ENCODE results near the gene ADAMTSL1. TPM values are rescaled to one million over a fixed set of nuclear protein-coding genes. Genes with fewer than 3 reads are reported as not detected.

ADAMTSL1 gene
- total RNA-seq, 1 experiment from 2014 or later = not detected

GRCh38 chr9:18800579-18800978, 326.6 kb downstream of the ADAMTSL1 start:
- POLR2A ChIA-PET = no interaction called here
- CTCF ChIA-PET = no interaction called here
- H3K9me3 ChIP-seq (ENCODE audit: control insufficient read depth, insufficient read depth, low read depth, low read length) = no peaks in the 10 kb centered on the region
- in situ Hi-C loops (cut with HindIII; ENCODE audit: low pct_unique_long_range_greater_than_20kb, low sequenced_read_pairs) = no loop called here
- no peak for TF ChIP-seq TCF7L2 (IDR thresholded peaks at IDR 0.05; ENCODE audit: low read depth, low read length)
- TF ChIP-seq POLR2AphosphoS5 (IDR thresholded peaks at IDR 0.05; ENCODE audit: low read depth, low read length) = no peak
- no peak for TF ChIP-seq SIN3A (IDR thresholded peaks at IDR 0.05; ENCODE audit: borderline replicate concordance, insufficient read depth, low read depth, low read length)
- no peak for TF ChIP-seq REST (IDR thresholded peaks at IDR 0.05; ENCODE audit: insufficient read depth in 1 of 2, low read depth in 2 of 2, low read length in 1 of 2)
- TF ChIP-seq CTCF (IDR thresholded peaks at IDR 0.05) = no peak
- no peak for ATAC-seq
- H3K27me3 ChIP-seq (ENCODE audit: control insufficient read depth, insufficient read depth, low read length) = no peaks in the 10 kb centered on the region
- H3K27ac ChIP-seq (ENCODE audit: low read length) = no peak overlapping the region
- no peaks in the 10 kb centered on the region for H3K4me1 ChIP-seq (ENCODE audit: control insufficient read depth, insufficient read depth, low read length)
- DNase-seq (ENCODE audit: low read depth, low spot score) = no peak
- H3K36me3 ChIP-seq (ENCODE audit: control insufficient read depth, insufficient read depth, low read length) = no peaks in the 10 kb centered on the region
- no TSS peak for BruUV-seq (replicated peaks)
- intact Hi-C loops (cut with micrococcal nuclease; ENCODE audit: unreplicated experiment) = no loop called here
- H3K4me3 ChIP-seq (ENCODE audit: low read depth in 2 of 2, low read length in 2 of 2) = no peak overlapping the region

GRCh38 chr9:18805386-18805785, 331.4 kb downstream of the ADAMTSL1 start:
- no TSS peak for BruUV-seq (replicated peaks)
- ATAC-seq = no peak
- in situ Hi-C loops (cut with HindIII; ENCODE audit: low pct_unique_long_range_greater_than_20kb, low sequenced_read_pairs) = no loop called here

More at GRCh38 chr9:18805386-18805785, 331.4 kb downstream of the ADAMTSL1 start:
- TF ChIP-seq SIN3A (IDR thresholded peaks at IDR 0.05; ENCODE audit: borderline replicate concordance, insufficient read depth, low read depth, low read length) (no peak), REST (IDR thresholded peaks at IDR 0.05; ENCODE audit: insufficient read depth in 1 of 2, low read depth in 2 of 2, low read length in 1 of 2) (no peak)
- no peak overlapping the region for H3K4me3 ChIP-seq (ENCODE audit: low read depth in 2 of 2, low read length in 2 of 2)
- no peaks in the 10 kb centered on the region for H3K9me3 ChIP-seq (ENCODE audit: control insufficient read depth, insufficient read depth, low read depth, low read length)
- H3K27ac ChIP-seq (ENCODE audit: low read length) = no peak overlapping the region
- intact Hi-C loops (cut with micrococcal nuclease; ENCODE audit: unreplicated experiment) = no loop called here
- ChIA-PET POLR2A (no interaction called here), CTCF (no interaction called here)
- no peaks in the 10 kb centered on the region for H3K27me3 ChIP-seq (ENCODE audit: control insufficient read depth, insufficient read depth, low read length)
- DNase-seq (ENCODE audit: low read depth, low spot score) = no peak
- H3K36me3 ChIP-seq (ENCODE audit: control insufficient read depth, insufficient read depth, low read length) = no peaks in the 10 kb centered on the region
- H3K4me1 ChIP-seq (ENCODE audit: control insufficient read depth, insufficient read depth, low read length) = no peaks in the 10 kb centered on the region

Measured in Panc1 (cell line).